Stimulated activated CD4-positive, alpha-beta T cell treated with anti-CD3 and anti-CD28 coated beads, Interleukin-4, amount 100 ng/mL, for 48 hours (primary cell): ENCODE data around the gene SIM2.

Experiments
- DNase-seq, 2 donors: peaks; one replicate each; pipeline ENCODE4 v3.0.0-alpha.2; 2020; ENCODE audit warnings: low read depth in 2 of 2

The SIM2 gene

DNA sequence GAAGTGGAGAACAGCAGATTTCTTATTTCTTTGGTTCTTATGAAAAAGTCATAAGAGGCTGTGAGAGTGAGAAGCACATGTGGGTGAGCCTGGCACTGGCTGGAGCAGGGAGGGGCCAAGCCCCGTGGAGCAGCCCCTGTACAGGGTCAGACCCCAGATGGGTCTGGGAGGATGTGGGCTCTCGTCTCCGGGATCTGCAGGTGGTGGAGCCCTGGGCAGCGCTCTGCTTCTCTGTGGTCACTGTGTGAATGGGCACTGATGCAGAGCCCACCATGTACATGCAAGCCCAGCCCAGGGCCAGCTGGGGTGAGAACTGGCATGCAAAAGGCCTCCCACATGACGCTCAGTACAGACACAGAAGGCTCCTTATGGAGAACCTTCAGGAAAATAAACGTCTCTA is 67.6 kb downstream of the SIM2 start:
- DNase-seq: no peak

DNA sequence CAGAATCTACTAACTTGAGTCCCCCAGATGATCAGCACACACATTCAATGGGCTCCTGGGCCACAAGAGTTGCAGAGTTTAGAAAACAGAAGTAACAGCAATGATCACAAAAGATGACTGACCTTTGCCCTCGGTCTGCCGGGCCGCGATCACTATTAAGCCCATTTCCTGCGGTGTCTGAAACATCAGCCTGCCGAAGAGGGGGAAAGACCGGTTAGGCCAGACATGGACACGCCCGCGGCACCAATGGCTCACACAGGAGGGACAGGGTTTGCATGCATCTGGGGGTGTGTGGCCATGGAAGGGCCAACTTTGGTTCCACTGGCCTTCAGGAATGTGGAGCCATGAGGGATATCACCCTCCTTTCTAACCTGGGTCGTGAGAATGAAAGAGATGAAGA is 68.2 kb downstream of the SIM2 start:
- DNase-seq: no peak

DNA sequence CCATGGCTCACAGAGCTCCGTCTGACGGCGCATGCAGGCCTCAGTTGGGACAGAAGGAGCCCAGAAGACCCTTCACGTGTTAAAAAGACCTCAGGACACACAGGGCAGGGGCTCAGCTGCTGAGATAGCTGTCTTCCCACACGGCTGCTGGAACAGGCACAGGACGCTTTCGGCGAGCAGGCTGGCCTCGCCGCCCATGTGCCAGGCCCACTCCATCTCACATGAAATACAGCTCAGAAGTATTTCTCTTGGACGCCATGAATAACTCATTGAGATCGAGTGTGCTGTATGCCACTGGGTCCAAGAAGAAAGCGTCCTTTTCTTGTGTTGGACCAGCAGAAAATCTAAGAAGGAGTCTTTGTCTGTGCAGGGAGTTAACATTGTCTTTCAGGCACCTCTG is 69.6 kb downstream of the SIM2 start:
- no peak for DNase-seq

DNA sequence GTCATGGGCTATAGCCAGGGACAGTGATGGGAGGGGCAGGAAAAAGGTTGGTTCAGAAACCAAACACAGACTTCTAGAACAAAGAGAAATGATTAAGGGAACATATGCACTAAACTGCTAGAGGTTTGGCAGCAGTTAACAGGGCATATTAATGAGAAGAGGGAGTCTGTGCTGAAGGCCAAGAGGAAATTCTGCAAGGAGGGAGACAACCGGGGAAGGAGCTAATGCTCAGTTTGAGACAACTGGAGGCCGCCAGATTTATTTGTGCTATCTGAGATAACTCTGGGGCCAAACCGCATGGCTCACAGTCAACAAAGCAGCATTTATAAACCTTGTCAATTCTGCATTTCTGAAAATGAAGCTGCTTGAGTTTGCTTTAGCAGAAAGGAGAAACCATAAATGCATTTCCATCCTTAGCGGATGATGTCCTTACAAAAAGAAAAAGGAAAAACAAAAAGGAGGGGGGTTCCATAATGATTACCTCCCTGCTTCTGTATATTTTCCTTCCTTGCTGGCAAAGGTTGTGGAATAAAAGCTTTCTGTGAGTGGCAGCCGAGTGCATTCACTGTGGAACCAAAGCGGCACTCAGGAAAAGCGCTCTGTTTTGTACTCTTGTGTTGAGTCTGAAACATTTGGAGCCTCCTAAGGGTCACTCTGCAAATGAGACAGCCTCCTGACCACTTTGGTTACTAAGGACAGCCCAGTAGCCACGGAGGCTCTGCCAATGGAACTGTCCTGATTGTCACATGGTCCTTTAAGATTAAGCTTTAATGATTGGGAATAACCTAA is 70.3 kb downstream of the SIM2 start:
- DNase-seq: no peak

DNA sequence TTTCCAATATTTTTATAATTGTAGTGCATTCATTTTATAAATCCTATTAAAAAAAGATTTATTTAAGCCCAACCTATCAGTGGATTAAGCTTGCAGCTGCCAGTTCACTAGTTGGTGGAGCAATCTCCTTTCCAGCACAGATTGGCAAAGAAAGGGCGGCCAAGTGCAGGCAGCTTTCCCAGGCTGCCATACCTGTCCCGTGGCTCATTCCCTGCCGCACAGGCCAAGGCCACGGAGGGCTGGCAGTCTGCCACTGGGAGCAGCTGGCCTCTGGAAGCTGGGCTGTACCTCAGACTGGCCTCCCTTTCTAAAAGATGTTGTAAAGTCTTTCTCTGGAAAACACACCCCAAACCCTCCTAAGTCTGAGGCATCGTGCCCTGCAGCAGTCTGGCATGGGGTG is 74.2 kb downstream of the SIM2 start:
- DNase-seq: no peak

DNA sequence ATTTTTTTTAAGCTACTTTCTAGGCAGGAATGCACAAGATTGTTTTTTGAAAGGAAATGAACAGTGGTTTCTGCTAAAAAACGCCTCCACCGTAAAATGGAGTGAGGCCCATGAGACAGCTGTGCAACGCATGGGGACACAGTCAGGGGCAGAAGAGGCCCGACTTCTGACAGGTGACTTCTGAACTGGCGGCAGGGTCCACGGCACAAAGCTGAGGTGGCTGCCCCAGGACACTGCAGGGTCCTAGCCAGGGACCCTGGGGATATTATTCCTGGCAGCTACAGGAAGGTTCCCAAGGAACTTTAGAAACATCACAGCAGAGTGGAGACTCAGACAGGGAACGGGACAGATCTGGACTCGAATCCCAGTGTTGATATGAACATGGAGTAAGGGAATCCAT is 75.1 kb downstream of the SIM2 start:
- no peak for DNase-seq

DNA sequence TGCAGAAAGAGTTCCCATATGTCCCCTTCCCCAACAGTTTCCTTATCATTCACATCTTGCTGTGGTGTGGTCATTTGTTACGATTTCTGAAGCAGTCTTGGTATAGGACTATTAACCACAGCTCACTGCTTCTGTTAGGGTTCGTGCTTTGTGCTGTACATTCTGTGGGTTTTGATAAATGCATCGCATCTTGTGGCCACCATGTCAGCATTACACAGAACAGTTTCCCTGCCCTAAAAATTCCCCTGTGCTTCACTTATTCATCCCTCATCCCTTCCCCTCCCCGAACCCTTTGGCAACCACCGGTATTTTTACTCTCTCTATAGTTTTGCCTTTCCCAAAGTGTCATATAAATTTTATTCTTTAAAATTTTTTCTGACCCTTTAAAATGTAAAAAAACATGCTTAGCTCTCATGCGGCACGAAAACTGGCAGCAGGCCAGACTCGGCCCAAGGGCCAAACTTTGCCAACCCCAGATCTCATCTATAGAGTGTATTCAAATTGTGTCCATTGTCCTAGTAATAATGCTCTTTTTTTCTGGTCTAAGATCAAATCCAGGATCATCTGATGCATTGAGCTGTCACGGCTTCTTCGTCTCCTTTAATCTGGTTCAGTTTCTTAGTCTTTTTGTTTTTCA is 78.2 kb downstream of the SIM2 start:
- no peak for DNase-seq

DNA sequence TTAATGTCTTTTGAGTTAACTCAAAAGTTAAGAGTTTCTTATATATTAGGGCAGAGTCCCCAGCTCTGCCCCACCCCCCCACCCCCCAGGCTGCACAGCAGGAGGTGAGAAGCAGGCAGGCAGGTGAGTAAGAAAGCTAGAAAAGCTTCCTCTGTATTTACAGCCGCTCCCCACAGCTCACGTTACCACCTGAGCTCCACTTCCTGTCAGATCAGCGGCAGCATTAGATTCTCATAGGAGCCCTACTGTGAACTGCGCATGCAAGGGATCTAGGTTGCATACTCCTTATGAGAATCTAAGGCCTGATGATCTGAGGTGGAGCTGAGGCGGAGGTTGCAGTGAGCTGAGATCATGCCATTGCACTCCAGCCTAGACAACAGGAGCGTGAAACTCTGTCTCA is 81.9 kb downstream of the SIM2 start:
- no peak for DNase-seq

DNA sequence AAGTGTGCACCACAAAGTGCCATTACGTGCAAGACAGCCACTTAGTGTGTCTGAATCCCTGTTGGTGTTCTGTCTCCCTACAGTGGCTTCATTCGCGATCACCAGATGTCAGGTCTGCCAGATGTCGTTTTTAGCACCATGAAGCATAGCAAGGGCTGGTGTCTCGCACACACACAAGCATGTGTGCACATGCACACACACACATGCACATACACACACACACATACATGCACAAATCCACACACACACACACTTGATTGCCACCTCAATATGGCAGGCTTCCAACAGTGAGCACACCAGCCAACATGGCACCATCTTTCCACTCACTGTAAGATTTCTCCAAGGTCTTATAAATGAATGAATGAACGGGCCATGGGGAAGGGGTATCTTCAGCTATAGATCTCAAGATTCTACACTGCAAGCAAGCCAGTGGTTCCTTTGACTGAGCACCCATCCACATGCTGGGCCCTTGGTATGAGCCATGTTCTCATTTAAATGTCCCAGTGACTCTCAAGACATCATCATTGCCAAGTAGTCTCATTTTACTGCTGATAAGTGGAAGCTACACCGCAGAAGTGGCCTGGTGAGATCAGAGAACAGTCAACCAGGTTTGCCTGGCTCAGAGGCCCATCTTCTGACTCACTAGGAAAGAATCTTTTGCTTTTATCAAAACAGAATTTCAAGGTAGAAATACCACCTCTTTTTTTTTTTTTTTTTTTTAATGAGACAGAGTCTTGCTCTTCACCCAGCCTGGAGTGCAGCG is 84.9 kb downstream of the SIM2 start:
- no peak for DNase-seq

DNA sequence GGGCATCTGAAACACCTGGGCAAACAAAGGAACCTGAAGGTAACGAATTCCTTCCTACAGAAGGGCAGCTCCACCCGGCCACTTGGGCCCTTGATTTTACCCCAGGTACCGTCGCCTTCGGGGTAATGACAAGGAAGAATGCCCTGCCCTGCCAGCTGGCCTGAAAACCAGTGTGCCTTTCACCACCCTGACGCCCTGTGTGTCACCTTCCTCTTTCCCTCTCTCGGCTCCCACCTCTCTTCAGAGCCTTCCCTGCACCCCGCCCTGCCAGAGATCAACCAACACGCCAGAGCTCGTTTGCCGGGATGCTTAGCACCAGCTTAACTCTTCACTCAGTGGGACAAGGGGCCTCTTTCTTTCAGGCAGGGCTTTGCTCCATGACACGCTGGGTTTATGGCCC is 86.0 kb downstream of the SIM2 start:
- DNase-seq: no peak

DNA sequence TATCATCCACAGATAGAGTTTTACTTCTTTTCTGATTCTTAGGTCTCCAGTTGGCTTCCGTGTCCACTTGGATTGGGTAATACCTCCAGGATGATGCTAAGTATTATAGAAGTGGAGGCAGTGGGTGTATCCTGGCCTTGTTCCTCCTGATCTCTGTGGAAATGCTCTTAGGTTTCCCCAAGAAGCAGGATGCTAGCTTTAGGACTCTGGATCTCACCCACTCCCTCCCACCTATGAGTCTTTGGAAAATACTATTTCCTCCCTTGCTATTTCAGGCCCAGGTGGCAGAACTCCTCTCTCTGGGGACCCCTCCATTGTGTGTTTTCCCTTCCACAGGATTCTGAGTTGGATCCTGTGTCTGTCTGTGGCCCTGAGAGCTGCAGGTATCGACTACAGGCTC is 86.7 kb downstream of the SIM2 start:
- no peak for DNase-seq

DNA sequence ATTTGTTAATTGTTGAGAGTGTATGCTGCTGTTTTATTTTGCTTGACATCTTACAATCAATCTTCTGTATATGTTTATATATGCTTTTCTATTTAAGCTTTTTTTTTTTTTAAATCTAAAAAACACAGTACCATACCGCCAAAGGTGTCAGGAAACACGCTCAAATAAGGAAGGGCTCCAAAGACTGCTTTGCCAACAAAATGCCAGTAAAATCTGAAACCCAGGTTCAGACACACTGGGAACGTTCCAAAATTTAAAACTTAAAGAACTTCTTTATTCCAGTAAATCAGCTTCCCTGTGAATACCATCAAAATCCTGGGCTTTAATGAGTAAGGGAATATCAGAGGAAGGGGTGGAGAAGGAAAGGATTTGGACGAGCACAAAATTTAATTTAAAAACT is 87.3 kb downstream of the SIM2 start:
- DNase-seq: no peak

DNA sequence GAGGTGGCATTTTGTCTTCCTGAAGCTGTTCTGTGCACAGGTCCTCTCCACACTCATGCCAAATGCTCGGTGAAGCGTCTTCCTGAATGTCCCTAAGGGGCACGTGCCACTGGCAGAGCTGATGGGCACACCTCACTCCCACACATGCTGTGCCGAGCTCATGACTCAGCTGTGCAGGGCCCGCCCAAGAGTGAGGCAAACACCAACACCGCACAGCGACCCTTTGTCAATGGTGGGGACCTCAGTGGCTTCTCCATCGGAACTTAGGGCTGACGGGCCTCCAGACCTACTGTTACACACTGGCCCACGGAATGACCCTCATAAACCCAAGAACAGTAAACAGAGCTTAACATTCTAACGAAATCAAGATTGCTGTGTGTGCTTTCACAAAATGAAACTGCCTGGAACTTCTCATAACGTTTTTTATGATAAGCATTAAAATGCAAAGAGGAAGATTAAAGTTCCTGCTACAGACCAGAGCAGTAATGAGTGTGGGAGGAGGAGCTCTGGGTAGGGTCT is 89.3 kb downstream of the SIM2 start:
- no peak for DNase-seq

DNA sequence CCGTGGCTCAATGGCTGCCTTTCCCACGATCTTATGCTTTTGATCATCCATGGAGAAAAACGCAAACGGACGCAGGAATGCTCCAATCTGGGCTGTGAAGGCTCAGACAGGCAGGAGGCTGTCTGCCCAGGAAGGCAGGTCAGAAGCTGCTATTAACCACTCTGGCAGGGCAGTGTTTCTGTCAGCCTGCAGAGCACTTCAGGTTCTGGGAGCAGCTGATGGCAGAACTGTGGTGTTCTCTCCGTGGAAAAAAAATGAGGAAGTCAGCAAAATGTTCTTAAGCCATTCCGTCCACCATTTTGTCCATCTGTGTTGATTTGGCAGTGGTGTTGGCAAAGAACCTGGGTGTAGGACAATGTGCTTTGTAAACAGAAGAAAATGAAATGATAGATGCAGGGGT is 91.7 kb downstream of the SIM2 start:
- DNase-seq: no peak

DNA sequence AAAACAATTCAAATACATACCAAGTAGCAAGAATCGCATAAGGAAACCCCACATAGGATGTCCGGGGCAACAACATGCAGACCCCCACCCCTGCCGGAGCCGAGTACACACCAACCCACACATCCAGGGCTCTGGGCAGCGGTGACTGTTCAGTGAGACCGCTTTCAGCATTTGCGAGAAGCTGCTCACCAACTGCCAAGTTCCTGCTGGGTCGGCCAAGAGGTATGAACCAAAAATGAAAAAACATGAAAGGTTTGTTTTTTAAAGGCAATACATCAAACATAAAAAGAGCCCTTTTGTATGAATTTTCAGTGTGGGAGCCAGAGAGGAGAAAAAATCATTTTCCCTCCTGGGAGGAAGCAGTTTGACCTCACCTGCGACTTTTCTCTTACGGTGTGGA is 92.3 kb downstream of the SIM2 start:
- no peak for DNase-seq

DNA sequence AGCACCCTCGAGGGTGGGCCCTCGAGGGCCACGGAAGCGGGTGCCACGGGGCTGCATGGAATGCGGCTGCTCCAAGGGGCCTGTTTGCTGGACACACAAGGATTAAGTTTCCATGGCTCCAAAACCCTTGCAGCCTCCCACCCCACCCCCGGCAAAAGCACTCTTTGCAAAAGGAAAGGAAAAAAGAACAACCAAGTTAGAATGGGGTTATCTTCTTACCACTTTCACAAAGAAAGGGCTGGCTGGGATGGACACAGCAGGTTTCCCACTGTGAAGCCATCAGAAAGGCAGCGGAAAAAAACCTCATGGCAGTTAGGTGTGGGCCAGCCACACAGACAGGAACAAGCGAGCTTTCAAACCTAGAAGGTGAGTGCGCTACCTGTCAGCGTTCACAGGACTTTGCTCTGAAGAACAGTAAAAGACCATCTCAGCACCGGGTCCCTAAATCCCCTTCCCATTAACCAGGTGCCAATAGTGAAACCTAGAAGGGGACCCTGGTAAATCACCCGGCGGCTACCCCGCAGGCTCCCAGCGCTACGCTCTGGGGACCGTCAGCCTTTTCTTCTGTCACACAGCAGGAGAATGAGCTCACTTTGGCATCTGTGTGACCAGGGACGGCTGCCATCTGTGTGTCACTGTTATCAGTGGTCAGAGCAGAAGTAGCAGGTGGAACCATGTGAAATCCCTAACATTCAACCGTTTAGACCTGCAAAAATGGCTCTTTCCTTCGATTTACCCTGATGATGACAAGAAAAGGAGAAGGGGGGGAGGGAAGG is 93.0 kb downstream of the SIM2 start:
- no peak for DNase-seq

DNA sequence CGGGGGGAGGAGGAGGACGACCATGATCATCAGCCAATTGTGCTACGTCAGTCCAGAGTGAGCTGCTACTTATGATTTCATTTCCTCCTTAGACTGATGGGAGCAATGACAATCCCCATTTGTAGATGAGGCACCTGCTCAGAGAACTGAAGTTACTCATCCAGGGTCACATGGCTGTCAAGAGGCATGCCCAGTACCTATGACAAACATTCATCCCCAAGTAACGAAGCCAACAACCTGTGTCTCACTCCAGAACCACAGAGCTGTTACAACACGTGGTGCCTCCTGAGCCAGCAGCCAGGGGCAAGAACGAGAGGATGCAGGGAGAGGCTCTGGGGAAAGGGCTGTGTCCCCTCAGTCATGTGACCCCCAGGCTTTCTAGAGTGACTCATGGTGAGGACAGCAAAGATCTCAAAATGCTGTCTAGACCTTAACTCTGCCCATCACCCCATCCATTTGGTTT is 93.6 kb downstream of the SIM2 start:
- no peak for DNase-seq

DNA sequence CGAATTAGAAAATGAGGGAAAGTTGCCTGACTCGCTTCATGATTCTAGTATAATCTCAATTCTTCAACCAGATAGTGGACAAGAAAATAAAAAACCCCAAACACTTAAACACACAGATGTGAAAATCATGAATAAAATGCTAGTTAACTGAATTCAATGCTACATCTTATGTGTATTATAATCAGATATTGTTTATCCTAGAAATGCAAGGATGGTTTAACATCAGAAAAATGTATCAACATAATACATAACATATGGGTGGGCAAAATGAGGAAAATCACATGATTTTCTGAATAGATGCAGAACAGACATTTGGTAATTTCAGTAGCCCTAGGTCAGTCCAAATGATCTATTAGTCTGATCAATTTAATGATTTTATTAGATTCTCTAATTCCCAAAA is 97.2 kb downstream of the SIM2 start:
- no peak for DNase-seq

DNA sequence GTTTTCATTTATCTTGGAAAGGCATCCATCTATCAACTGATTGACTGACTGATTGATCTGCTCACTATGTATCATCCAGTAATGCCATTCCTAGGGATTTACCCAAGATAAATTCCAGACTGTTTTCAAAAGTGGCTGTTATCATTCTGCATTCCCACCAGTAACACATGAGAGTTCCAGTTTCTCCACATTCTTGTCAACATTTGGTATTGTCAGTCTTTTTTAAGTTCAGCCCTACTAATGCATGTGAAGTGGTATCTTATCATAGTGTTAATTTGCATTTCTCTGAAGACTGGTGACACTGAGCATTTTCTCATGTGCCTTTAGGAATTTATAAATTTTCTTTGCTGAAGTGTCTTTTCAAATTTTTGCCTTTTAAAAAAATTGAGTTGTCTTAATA is 99.6 kb downstream of the SIM2 start:
- no peak for DNase-seq
